NCI-H82 treated with DMSO at 0.1 percent for 48 hours (cell line): ENCODE data around the gene HOXC5.

Experiments used
- DNase-seq: peaks from one replicate; lab custom pipeline; 2025; ENCODE audit not compliant: unreplicated experiment; lab: John Stamatoyannopoulos, UW

The HOXC5 gene

DNA sequence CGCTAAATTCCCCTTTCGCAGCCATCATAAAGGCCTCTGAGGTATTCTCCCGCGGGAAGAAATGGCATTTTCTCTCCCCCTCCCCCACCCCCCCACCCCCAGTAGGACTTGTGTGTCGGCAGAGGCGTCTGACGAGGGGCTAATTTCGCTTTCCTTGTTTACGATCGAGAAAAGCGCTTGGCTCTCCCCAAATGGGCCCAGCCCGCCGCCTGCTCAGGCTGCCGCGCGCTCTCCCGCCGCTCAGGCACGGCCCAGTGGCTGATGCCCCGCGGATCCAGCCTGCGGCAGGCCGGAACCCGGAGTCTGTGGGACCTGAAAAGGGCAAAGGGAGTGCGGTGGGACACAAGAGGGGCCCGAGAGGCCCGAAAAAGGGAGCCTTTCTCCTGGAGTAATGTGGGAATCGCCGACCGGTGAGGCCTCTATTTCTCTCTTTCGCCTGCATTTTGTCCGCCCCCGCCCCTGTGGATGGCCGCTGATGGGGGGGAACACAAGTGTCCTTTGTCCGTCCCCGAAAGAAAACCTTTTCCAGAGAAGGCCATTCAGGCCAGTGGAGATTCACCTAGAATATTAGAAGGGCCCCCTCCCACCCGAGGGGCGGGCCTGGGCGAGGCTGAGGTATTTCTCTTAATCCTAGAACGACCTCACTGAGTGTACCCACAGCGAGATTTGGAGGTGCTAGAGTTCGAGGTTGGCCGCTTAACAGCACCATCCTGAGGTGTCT, 13.6 kb upstream of the HOXC5 start:
- DNase-seq: no peak

DNA sequence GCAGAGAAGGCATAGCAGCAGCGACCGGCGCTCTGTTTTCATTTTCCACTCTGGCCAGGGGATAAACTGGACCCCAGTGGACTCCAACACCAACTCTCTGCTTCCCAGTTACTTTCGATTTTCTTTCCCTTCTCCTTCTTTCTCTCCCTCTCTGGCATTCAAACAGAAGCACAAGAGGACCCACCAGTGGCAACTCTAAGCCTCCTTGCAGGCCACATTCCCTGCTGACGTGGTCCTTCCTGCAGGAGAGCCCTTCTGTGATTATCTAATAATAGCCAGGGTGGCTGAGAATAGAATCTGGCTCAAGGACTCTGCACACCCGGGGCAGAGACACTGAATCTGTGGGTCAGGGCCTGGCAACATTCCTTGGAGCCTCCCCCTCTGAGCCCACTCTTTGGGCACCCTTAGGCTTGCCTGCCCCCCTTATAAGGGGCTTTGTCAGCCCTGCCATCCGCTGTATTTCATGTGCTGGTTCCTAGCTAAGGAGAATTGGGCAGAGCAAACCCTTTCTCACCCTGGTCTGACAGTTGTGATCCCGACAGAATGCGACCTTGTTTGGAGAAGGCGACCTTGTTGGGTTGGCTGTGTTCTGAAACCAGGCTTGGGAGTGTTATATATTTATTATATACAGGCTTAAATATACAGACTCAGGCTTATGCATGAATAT, 12.8 kb upstream of the HOXC5 start:
- DNase-seq: no peak

DNA sequence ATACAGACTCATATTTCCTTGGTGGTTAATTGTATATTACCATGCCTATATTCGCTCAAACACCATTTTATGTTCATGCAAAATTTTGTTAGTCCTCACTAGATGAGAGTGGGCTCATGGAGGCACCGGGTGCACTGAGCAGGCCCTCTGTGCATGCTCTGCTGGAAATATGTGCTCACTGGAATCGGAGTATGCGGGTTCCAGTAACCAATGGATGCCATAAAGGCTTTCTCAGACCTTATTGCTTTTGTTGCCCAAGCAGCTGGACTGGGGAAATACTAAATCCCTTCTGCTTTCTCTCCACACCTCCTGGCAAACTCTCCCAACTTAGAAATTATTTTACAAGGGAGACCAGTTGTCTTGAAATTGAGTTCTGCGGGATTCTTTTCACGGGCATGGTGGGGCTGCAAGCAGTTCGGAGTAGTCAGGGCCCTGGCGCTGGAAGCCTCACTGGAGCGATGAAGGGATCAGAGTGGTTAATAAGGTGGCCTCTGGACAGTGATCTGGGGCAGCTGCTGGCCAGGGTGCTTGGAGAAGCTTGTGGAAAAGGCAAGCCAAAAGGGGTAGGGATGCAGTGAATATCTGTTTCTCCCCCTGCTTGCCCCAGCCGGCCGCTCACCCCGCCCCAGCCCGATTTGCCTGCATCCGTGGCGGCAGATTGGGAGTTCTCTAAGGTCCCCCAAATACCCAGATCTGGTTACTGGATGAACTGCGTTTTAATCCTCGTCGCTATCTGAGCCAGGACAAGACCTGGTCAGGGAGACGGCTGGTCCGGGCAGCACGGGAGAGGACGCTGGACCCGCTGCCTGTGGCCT, 12.1 kb upstream of the HOXC5 start:
- no peak for DNase-seq

DNA sequence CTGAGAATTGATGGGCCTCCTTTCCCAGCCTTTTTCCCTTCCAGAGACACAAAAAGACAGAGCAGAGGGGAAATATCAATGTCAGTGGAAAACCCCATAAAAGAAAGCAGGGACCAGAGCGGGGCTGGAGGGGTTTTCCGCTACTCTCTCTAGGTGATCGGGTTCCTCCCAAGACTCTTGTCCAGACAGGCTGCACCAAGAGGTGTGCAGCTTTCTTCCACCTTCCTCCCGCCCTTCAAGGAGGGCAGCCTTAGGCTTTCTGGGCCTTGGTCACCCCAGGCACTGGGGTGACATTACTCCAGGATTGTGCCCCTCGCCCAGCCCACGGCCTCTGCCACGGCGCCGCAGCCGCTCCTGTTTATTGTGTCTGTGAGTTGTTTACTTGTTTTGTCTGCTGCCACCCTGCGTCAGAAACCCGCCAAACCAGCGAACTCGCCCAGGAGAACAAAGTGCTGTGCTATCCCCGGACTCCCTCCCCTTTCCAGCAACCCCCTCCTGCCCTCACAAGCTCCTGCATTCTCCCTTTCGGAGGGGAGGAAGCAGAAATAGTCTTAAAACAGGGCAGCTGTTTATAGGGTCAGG, 11.3 kb upstream of the HOXC5 start:
- DNase-seq: peak; percentile 60

DNA sequence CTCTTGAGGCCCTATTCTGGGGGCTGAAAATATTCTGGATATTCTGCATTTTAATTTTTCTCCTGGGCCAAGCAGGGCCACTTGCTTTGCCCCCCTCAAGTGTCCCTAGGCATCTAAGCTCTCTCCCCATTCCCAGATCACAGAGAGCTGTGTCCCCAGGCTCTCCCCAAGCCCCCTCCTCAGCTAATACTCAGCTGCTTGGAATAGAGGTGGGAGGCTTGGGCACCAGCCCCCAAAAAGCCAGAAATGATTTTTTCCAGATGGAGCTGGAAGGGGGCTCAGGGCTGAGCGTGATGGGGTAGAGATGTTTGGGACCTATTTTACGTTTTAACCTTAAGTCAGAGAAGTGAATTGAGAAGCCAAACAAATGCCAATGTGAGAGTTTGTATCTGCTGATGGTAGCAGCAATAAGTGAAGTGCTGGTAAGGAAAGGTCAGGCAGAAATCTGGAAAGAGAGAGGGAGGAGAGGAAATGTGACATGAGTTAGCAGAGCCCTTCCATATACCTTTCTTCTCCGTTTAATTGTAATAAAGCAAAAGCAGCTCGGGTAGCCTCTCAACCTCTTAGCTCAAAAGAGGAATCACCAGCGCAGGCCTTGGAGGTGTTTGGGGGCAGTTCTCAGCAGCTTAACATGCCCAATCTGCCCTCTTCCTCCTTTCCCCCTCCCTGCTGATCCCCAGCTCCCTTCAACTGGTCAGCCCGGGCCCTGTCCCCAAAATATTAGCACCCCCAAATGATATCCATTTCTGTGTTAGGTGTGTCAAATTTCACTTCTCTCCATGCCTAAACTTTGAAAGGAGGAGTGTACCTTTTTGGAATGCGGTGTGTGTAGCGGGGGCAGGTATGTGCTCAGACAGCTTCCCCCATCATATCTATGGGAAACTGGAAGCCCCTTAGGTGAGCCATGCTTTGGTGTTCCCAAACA, 9.6 kb upstream of the HOXC5 start:
- no peak for DNase-seq

DNA sequence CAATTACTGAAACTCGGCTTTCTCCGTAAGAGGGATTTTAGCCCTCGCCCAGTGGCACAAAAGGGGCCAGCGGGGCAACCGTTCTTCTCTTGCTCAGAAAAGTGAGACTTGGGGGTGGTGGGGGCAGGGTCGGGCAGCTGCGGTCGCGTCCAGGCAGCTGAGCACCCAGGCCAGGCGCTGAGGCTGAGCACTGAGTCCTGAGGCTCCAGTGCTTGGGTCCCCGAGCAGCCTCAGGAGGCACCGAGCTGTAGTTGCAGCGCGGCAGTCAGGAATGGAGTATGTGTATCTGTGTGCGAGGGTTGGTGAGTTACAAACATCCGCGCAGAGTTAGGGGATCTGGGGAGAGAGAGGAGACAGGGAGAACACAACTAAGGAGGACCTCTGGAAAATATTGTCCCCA, 8.7 kb upstream of the HOXC5 start:
- DNase-seq: no peak

DNA sequence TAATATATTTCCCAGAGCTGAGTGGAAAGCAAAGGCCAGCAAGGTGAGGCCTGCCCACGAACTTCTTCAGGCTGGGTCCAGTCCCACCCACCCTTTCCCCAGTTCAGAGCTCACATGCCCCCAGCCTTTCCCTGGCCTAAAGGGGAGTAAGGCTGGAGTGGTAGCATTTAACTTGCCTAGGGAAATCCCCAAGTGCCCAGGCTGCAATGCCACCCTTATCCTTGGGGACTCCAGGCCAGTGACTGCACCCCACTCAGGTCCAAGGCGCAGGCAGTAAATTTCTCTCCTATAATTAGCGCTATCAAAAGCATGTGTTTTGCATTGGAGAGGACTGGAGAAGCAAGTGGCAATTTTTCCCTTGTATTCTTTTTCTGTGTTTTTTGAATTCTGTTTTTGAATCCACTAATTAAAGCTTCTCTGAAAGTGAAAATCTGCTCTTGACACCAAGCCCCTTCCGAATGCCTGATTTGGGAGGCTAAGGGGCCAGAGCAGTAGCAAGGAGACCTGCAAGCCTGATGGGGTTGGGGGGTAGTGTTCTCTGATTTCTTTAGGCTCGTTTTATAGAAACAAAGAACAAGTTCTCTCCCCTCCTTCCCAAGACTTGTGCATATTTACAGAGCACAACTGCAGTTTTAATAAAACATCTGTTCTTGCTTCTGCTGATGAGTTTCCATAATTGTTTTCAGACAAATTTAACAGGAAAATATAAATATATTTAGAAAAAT, 8.1 kb upstream of the HOXC5 start:
- DNase-seq: no peak

DNA sequence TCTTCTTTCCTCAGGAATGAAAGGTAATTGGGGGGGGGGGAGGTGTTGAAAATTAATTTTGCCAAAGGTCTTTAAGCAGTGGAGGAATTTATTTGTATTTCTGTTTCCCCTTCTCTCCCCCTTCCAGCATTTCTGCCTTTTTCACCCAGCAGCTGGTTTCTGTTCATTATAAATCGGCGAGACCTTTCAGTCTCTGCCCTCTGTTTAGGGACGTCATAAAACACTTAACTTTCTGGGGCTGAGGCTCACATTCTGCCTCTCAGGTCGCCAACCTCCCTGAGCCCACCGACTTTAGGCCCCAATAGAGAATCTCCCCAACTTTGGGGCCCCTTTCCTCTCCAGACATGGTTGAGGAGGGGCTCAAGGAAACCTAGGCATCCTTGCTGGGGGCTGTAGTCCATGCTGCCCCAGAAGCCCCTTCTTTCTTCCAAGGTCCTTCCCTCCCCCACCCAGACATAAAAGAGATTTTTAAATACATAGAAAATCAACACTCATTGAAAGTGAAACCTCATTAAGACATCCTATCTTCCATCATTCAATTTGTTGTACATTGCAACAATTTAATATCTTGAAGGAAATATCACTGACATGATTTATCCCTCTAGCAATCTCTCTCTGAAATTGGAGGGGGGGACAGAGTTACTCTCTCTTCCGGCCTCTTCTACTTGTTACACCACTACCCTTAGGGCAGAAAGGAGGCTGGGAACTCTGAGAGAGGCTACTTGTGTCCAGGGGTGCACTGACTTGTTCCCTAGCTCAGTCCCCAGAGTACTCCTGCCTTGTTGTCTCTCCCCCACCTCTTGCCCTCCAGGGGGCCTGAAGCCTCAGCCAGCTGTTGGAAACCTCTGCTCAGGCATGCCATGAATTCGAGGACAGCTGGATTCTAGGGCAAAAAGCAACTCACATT, 7.1 kb upstream of the HOXC5 start:
- no peak for DNase-seq

DNA sequence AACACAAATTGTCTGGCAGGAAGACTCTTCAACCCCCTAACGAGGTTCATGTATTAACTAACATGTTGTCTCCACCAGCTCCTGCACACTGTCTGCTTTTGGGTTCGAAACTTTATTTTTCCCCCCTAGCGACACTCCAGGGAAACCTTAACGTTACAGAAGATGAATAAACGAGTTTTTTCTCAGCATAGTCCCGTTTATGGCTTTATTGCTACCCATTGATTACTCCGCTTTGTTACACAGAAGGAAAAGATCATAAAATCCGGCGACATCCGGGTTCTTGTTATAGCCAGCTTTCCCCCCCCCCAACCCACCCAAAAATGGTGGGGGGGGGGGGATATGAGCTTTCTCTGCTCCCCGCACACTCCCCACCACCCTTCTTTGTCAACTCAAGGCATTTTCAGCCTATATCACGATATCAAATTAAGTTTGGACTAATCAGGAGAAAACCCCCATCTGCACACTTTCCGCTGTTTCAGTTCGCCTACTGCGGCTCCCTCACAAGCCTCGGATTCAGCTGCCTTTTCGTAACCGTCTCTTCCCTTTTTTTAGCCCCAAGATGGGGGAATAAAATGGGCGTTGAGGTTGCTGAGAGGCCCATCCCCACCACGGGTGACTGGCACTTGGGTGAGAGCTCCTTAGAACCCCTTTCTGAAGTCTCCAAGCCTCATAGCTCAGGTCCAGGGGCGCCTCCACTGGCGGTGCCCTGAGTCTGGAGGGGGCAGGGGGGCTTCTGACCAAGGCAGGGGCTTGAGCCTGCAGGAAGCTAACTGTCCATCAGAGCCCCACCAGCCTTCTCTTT, 6.0 kb upstream of the HOXC5 start:
- no peak for DNase-seq

DNA sequence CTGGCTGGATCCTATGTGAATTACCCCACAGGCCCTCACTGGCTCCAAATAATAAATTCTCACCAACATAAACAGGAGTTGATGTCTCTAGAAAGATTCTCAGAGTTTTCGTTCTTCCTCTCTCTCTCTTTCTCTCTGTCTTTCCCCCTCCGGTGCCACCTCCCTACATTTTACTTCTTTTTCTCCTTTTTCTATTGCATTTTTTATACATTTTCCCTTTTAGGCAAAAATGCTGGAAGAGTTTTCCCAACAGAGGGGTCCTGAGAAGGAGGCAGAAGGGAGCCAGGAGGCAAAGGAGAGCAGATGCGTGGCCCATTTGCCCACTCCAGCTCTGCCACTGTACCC, 5.4 kb upstream of the HOXC5 start:
- no peak for DNase-seq

DNA sequence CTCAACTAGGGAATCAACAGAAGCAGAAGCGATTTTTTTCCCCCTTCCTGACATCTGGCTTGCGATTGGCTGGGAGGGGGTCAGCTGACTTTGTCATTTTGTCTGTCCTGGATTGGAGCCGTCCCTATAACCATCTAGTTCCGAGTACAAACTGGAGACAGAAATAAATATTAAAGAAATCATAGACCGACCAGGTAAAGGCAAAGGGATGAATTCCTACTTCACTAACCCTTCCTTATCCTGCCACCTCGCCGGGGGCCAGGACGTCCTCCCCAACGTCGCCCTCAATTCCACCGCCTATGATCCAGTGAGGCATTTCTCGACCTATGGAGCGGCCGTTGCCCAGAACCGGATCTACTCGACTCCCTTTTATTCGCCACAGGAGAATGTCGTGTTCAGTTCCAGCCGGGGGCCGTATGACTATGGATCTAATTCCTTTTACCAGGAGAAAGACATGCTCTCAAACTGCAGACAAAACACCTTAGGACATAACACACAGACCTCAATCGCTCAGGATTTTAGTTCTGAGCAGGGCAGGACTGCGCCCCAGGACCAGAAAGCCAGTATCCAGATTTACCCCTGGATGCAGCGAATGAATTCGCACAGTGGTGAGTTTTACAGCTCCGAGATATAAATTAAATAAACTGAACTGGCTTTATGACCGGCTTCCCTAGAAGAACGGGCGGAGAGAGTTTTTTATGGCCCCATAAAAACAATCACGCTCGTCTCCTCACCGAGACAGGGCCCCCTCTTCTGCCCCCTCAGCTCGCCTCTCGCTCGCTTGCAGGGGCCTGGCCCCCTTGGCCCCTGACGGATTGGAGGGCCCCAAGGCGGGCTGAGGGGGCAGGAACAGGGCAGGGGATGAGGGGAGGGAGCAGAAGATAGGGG, 4.3 kb upstream of the HOXC5 start, which contains the start of gene HOXC6:
Gene HOXC6 (plus strand): TSS at position 127 of the 888 bp plus-strand sequence. CDS start 82 bp downstream, at position 209.
- DNase-seq: no peak

DNA sequence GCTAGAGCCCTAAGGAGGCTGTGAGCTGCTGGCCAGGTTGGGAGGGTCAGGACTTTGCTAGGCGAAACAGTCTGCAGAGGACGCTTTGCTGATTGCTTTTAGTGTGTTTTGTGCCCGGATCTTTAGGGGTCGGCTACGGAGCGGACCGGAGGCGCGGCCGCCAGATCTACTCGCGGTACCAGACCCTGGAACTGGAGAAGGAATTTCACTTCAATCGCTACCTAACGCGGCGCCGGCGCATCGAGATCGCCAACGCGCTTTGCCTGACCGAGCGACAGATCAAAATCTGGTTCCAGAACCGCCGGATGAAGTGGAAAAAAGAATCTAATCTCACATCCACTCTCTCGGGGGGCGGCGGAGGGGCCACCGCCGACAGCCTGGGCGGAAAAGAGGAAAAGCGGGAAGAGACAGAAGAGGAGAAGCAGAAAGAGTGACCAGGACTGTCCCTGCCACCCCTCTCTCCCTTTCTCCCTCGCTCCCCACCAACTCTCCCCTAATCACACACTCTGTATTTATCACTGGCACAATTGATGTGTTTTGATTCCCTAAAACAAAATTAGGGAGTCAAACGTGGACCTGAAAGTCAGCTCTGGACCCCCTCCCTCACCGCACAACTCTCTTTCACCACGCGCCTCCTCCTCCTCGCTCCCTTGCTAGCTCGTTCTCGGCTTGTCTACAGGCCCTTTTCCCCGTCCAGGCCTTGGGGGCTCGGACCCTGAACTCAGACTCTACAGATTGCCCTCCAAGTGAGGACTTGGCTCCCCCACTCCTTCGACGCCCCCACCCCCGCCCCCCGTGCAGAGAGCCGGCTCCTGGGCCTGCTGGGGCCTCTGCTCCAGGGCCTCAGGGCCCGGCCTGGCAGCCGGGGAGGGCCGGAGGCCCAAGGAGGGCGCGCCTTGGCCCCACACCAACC, 3.1 kb upstream of the HOXC5 start:
- no peak for DNase-seq

DNA sequence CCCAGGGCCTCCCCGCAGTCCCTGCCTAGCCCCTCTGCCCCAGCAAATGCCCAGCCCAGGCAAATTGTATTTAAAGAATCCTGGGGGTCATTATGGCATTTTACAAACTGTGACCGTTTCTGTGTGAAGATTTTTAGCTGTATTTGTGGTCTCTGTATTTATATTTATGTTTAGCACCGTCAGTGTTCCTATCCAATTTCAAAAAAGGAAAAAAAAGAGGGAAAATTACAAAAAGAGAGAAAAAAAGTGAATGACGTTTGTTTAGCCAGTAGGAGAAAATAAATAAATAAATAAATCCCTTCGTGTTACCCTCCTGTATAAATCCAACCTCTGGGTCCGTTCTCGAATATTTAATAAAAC, 2.4 kb upstream of the HOXC5 start:
- DNase-seq: no peak

DNA sequence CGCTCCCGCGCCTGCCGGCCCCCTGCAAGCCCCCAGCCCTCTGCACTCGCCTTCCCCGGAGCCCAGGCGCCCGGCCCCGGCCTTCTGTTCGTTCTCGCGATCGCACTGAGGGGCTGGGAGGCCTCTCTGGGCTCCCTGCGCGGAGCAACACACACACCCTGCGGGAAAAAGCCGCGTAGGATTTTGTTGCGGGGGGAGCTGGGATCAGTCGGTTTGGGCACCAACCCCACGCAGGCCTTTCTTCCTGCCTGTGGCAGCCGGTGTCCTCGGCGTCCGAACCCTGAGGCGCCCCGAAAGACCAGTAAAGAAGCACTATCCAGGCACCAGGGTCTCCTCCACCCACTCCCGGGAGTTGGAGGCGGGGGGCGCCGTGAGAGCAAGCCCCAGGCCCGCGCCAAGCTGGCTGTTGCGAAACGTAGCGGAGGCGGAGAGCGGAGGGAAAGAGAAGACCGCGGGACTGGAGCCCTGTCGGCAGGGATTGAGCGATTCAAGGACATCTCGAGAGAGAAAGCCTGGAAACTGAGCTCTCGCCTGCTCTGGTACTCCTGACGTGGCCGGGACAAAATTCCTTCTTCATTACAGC, 1.9 kb upstream of the HOXC5 start:
- DNase-seq: no peak

DNA sequence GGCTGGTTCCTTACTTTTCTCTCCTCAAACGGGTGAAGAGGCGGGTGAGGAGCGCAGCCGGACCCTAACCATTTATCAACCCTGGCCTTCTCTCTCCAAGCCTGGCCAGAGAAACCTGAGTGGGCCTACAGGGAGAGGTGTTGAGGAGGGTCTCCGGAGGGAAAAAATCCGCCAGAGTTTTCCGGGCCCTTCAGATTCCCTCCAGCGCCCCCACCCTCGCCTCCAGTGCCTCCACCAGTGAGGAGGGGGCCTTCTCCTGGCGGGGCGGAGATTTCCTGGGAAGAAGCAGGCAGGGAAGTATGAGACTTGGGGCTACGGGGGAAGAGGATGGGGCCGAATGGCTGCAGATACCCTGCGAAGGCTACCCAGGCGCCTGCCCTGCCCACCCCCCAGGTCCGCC, 1.4 kb upstream of the HOXC5 start:
- DNase-seq: no peak

DNA sequence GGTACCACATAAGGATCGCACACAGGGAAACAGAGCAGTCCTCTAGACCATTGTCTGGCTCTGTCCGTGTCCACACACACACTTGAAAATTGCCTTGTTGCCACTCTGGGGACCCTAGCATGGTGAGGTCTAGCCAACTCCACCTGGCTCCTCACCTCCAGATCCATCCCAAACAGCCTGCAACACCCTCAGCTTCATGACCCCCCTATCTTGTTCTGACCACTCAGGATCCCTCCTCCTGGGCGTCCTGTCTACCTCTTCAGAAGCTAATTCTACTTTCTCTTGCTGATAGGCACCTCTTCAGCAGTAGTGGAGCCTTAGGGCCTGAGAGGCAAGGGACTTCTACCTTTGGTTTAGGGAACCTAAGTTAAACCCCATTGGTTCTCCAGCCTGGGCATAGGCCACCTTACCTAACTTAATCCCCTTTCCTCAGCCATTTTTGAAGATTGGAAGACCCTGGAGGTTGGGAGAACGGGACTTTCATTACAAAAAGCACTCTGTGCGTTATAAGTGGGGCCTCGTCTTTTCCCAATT, 697 bp upstream of the HOXC5 start:
- DNase-seq: no peak
